Fibroblast of mammary gland (primary cell): ENCODE data around the gene CCM2.
A peak's percentile ranks its signal among the peaks of the same experiment; 100 is the strongest.

Experiments used
- DNase-seq: peaks from one replicate; pipeline ENCODE4 v3.0.0-alpha.2; 2010; ENCODE audit warnings: low read depth
- H3K4me3 ChIP-seq: 2 replicates; pipeline ENCODE4 v1.5.1; 2011; ENCODE audit warnings: low read depth, mild to moderate bottlenecking, low read length, moderate library complexity; ENCODE audit not compliant: control insufficient read depth
- TF ChIP-seq, protein P1 (sequence below): conservative IDR thresholded peaks from 2 replicates; pipeline ENCODE4 v1.5.1; 2011; ENCODE audit warnings: low read depth, low read length, inconsistent platforms; ENCODE audit not compliant: control insufficient read depth, insufficient read depth

CCM2 gene

DNA sequence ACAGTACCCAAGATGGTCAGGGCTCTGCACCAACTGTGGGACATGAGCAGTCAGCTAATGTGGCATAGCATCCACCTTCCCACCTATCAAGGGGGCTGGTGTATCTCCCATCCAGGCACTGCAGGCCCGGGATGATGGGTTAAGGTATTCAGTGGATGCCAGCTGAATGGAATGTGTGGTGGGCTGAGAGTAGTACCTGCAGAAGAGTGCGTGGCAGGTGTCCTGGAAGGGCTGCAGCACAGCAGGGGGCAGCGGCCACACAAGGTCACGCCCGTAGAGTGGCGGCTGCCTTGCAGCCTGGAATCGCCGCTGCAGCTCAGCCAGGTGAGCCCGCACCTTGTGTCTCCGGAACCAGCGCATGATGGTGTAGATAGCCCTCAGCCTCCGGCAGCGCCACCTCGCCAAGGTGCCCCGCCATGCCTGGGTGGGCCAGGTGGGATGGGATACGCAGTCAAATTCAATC, 34.5 kb upstream of the CCM2 start:
- TF ChIP-seq, protein P1, sequence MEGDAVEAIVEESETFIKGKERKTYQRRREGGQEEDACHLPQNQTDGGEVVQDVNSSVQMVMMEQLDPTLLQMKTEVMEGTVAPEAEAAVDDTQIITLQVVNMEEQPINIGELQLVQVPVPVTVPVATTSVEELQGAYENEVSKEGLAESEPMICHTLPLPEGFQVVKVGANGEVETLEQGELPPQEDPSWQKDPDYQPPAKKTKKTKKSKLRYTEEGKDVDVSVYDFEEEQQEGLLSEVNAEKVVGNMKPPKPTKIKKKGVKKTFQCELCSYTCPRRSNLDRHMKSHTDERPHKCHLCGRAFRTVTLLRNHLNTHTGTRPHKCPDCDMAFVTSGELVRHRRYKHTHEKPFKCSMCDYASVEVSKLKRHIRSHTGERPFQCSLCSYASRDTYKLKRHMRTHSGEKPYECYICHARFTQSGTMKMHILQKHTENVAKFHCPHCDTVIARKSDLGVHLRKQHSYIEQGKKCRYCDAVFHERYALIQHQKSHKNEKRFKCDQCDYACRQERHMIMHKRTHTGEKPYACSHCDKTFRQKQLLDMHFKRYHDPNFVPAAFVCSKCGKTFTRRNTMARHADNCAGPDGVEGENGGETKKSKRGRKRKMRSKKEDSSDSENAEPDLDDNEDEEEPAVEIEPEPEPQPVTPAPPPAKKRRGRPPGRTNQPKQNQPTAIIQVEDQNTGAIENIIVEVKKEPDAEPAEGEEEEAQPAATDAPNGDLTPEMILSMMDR: no peak
- no peak for DNase-seq
- no peak overlapping the region for H3K4me3 ChIP-seq

DNA sequence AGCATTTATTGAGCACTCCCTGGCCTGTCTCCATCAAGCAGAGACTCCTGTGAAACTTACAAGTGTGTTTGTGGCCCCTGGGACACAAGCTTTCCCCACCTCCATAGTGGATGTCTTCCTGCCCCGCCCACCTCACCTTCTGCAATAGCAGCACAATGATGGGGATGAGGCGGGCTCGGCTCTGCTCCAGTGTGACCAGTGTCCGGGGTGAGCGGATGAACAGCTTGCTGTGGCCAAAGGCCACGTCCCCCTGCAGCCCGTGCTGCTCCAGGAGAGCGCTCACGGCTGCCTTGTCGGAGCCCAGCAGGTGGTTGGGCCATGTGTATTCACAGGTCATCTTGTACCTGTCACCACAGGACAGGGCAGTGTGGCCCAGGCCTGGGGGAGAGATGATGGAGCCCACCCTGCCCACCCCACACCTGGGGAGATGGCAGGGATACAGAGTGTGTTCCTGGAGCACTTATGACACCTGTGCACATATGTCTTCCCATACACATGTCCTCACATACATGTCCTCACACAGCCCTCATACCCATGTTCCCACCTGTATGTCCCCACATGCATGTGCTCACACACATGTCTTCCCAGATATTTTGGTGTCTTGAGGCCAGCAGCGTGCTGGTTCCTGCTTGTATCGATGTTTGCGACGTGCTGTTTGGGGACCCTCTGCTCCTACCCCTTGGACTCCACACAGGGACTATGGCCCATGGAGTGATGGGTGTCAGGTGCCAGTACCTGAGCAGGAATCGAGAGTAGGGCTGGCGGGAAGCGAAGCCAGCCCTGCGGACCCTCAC, 33.9 kb upstream of the CCM2 start:
- TF ChIP-seq, protein P1: no peak
- no peak for DNase-seq
- H3K4me3 ChIP-seq: no peak overlapping the region

DNA sequence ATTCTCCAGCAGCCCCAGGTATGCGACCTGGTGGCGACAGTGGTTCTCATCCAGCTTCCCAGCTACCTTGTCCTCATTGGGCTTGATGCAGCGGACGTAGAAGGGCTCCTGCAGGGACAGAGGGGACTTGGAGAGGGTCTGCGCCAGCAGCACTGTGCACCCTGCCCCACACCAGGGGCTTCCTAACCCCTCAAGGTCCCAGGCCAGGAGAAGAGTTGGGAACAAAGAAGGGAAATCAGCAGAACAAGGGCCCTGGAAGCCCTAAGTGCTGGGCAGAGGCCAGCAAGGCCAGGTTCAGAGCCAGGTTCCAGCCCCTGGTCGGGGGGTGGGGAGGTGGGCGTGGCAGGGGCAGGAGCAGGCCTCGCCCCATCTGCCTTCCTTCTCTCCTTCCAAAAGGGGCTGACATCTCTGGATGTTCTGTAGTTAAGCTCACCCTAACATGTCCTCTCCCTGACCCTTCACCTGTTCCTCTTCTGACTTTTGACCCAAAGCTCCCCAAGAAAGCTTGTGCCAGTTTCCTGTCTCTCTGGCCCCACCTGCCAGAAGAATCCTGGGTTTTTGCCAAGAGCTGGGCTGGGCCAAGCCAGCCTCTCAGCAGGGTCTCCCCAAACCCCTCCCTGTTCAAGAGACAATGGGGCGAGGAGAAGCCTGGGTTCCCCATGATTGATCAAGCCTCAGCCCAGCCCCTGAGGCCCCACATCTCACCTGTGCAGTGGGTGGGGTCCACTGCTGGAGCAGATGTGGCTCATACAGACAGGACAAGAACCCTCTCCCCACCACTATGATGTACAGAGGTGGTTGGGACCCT, 33.1 kb upstream of the CCM2 start:
- H3K4me3 ChIP-seq: no peak overlapping the region
- TF ChIP-seq, protein P1: no peak
- DNase-seq: no peak

DNA sequence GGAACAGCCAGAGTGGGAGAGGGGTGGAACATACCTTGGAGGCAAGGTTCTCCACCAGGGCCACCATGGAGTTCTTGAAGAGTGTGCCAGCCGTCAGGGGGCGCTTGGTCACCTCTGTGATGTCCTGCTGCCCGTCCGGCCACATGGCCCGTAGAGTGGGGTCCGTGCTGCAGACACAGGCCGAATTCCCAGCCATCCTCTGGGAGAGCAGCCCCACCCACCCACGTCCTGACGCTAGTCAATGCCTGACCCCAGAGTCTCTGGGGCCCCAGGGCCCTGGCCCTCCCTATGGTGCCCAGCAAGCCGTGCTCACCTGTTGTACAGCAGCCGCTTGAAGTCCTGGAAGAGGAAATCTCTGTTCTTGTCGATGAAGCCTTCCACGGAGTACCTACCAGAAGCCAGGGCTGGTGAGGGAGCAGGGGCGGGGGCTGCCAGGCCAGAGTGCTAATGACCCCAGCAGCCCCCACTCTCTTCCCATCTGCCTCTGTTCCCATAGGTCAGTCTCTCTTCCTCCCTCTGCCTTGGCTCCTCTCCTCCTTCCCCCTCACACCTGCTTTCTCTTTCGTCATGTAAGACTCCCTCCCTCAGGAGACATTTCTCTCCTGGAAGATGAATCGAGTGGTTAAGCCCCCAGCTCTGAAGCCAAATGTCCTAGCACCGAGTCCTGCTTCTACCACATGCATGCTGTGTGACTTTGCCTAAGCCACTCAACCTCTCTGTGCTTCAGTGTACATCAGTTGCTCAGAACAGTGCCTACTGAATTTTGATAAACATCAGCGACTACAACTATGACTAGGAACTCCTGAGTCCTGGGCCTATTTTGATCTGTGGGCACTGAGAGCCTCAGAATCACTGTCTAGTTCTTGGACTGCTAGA, 32.2 kb upstream of the CCM2 start:
- no peak overlapping the region for H3K4me3 ChIP-seq
- TF ChIP-seq, protein P1: peak; percentile 15
- DNase-seq: no peak

DNA sequence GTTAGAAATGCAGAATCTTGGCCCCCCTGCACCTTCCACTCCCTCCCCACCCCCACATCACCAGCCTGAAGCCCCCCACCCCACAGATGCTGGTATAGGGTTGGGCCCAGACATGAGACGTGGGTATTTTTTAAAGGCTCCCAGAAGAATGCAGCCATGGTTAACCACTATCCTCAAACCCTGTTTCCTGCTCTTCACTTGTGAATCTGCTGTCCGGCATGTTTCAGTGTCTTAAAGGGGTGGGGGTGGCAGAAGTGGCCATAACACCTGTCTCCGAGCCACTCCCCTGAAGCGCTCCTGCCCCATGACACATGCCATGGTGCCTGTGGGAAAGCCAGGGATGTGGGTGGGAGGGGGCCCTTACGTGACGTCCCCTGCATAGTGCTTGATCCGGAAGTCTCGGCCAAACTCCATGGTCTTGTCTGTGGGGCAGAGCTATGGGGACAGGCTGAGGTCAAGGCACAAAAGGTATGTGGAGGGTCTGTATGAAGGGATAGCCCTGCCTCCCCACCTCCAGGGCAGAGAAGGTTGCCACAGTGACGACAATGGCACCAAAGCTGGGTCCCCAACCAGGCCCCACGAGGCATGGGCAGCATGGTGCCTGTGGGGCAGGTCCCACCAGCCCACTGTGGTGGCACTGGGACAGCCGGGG, 30.8 kb upstream of the CCM2 start:
- no peak for DNase-seq
- no peak overlapping the region for H3K4me3 ChIP-seq
- TF ChIP-seq, protein P1: no peak
